Liver (tissue), 3 donors: ENCODE measurements around the gene KLLN.

Source experiments
- GABPA ChIP-seq, 2 donors: IDR thresholded peaks in 1 of 2; conservative IDR thresholded peaks in 1 of 2; 2 replicates each; pipeline ENCODE4 v1.6.1; 2016; ENCODE audit warnings: antibody characterized with exemption in 2 of 2, mild to moderate bottlenecking in 1 of 2, moderate library complexity in 1 of 2
- RXRA ChIP-seq, 2 donors: IDR thresholded peaks; 2 replicates each; pipeline ENCODE4 v1.6.1; 2017 to 2018; ENCODE audit warnings: antibody characterized with exemption in 2 of 2, mild to moderate bottlenecking in 1 of 2
- SP1 ChIP-seq: IDR thresholded peaks from 2 replicates; pipeline ENCODE4 v1.6.1; 2018; ENCODE audit warnings: antibody characterized with exemption, mild to moderate bottlenecking
- YY1 ChIP-seq: IDR thresholded peaks from 2 replicates; pipeline ENCODE4 v1.6.1; 2016; ENCODE audit warnings: antibody characterized with exemption, mild to moderate bottlenecking
- TF ChIP-seq, protein P1 (sequence below): fragments of 150-350 bp; IDR thresholded peaks from 2 replicates; pipeline ENCODE4 v1.5.1; 2017; ENCODE audit warnings: improper control_type of control experiment, low read depth, low read length; ENCODE audit not compliant: missing input control
- TF ChIP-seq, protein P2 (sequence below): IDR thresholded peaks from 2 replicates; pipeline ENCODE4 v1.6.1; 2016; ENCODE audit warnings: antibody characterized with exemption
- TF ChIP-seq, protein P3 (sequence below): IDR thresholded peaks from 2 replicates; pipeline ENCODE4 v1.6.1; 2016; ENCODE audit warnings: antibody characterized with exemption, mild to moderate bottlenecking
- TF ChIP-seq, protein P4 (sequence below): IDR thresholded peaks from 2 replicates; pipeline ENCODE4 v1.6.1; 2016; ENCODE audit warnings: antibody characterized with exemption
- donor health status: healthy.
- donor health status: healthy.

DNA sequence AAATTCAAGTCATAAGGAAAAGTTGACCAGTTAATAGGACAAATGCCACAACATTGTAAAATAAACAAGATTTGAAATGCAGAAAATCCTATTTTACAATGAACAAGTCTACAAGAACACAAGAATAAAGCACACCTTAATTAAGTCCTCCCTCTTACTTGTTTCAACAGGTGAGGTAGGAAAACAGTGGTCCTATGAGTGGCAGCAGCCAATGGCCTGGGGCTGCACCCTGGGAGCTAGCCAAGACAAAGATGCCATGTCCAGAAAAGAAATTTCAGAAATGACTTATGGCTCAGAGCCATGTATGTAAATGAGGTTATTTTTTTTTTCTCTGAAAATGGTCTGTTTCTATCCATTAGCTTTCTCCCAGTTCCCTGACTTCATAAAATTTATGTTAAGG lies 14.3 kb downstream of the KLLN start:
- TF ChIP-seq, protein P1, sequence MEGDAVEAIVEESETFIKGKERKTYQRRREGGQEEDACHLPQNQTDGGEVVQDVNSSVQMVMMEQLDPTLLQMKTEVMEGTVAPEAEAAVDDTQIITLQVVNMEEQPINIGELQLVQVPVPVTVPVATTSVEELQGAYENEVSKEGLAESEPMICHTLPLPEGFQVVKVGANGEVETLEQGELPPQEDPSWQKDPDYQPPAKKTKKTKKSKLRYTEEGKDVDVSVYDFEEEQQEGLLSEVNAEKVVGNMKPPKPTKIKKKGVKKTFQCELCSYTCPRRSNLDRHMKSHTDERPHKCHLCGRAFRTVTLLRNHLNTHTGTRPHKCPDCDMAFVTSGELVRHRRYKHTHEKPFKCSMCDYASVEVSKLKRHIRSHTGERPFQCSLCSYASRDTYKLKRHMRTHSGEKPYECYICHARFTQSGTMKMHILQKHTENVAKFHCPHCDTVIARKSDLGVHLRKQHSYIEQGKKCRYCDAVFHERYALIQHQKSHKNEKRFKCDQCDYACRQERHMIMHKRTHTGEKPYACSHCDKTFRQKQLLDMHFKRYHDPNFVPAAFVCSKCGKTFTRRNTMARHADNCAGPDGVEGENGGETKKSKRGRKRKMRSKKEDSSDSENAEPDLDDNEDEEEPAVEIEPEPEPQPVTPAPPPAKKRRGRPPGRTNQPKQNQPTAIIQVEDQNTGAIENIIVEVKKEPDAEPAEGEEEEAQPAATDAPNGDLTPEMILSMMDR = no peak
- TF ChIP-seq YY1 = no peak
- no peak for TF ChIP-seq GABPA (IDR thresholded peaks at IDR 0.05 in 1 of 2, conservative IDR thresholded peaks at IDR 0.05 in 1 of 2)
- TF ChIP-seq, protein P2, sequence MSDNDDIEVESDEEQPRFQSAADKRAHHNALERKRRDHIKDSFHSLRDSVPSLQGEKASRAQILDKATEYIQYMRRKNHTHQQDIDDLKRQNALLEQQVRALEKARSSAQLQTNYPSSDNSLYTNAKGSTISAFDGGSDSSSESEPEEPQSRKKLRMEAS = no peak
- no peak for TF ChIP-seq RXRA (IDR thresholded peaks at IDR 0.05)
- TF ChIP-seq, protein P3, sequence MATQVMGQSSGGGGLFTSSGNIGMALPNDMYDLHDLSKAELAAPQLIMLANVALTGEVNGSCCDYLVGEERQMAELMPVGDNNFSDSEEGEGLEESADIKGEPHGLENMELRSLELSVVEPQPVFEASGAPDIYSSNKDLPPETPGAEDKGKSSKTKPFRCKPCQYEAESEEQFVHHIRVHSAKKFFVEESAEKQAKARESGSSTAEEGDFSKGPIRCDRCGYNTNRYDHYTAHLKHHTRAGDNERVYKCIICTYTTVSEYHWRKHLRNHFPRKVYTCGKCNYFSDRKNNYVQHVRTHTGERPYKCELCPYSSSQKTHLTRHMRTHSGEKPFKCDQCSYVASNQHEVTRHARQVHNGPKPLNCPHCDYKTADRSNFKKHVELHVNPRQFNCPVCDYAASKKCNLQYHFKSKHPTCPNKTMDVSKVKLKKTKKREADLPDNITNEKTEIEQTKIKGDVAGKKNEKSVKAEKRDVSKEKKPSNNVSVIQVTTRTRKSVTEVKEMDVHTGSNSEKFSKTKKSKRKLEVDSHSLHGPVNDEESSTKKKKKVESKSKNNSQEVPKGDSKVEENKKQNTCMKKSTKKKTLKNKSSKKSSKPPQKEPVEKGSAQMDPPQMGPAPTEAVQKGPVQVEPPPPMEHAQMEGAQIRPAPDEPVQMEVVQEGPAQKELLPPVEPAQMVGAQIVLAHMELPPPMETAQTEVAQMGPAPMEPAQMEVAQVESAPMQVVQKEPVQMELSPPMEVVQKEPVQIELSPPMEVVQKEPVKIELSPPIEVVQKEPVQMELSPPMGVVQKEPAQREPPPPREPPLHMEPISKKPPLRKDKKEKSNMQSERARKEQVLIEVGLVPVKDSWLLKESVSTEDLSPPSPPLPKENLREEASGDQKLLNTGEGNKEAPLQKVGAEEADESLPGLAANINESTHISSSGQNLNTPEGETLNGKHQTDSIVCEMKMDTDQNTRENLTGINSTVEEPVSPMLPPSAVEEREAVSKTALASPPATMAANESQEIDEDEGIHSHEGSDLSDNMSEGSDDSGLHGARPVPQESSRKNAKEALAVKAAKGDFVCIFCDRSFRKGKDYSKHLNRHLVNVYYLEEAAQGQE = no peak
- TF ChIP-seq, protein P4, sequence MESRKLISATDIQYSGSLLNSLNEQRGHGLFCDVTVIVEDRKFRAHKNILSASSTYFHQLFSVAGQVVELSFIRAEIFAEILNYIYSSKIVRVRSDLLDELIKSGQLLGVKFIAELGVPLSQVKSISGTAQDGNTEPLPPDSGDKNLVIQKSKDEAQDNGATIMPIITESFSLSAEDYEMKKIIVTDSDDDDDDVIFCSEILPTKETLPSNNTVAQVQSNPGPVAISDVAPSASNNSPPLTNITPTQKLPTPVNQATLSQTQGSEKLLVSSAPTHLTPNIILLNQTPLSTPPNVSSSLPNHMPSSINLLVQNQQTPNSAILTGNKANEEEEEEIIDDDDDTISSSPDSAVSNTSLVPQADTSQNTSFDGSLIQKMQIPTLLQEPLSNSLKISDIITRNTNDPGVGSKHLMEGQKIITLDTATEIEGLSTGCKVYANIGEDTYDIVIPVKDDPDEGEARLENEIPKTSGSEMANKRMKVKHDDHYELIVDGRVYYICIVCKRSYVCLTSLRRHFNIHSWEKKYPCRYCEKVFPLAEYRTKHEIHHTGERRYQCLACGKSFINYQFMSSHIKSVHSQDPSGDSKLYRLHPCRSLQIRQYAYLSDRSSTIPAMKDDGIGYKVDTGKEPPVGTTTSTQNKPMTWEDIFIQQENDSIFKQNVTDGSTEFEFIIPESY = no peak
- TF ChIP-seq SP1 = no peak
